ENCODE data around the gene CHAT. TPM values are rescaled to one million over a fixed set of nuclear protein-coding genes. Genes with fewer than 3 reads are reported as not detected.

Gene CHAT
- total RNA-seq, 1 donor from 2014 or later = 0.14 TPM

- intact Hi-C loops (cut with micrococcal nuclease) = no loop called here
Observed at GRCh38 chr10:49651039-49651835, 37.4 kb downstream of the CHAT start.

GRCh38 chr10:49651917-49652316, 38.1 kb downstream of the CHAT start:
- intact Hi-C loops (cut with micrococcal nuclease) = no loop called here

- intact Hi-C loops (cut with micrococcal nuclease) = no loop called here
Observed at GRCh38 chr10:49652421-49653272, 38.8 kb downstream of the CHAT start.

DNA sequence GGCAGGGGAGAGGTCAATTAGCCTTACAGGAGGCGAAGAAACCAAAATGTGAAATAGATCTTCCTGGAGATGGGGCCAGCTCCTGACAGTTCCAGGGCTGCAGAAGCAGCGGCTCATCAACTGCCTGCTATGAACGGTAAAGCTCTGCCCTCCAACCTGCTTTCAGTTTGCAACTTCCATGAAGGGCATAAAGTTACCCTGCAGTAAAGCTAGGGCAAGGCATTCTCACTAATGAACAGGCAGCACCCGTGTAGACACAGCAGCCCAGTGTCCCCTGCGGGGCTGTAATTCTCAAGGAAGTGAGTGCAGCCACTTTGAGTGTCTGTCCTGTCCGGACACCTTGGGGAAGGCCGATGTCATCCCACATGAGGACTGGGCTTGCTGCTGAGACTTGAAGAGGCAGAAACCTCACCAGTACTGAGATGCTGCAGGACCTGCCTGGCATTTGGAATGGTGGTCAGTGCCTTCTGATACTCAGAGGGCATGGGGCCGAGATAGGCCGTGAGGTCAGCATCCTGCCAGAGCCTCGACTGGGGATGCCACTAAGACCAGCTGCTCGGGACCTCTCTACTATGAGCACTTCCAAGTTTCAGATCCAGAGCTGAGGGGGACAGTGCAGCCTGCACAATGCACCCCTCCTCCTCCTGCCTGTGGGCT, 39.6 kb downstream of the CHAT start:
- intact Hi-C loops (cut with micrococcal nuclease) = no loop called here

DNA sequence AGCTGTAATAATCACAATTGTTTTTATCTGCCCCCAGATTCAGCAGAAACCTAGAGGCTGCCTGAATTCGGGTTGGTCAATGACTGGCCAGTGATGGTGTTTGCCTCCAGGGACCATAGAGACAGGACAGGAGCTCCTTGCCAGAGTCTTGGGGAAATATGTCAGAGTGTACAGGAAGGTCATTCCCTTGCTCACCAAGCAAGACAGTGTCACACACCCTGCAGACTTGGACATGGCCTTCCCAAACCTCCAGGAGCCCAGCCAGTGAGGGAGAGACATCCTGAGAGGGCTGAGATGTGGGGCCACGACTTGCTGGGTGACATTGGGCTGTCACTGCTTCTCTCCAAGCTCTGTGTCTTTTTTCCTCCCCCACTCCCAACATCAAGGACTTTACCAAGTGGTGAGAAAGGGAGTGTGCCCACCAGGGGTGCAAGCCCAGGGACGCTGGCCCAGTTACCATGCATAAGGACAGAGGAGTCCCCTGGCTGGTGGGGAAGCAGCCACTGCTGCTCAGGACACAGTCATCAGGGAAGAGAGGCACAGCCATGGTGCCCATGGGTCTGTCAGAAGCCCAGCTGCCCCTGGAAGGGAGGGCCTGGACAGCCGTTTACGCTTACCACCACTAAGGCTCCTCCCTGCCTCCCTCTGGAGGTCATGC, 40.3 kb downstream of the CHAT start:
- intact Hi-C loops (cut with micrococcal nuclease) = no loop called here

- intact Hi-C loops (cut with micrococcal nuclease) = no loop called here
Observed at GRCh38 chr10:49655099-49655498, 41.3 kb downstream of the CHAT start.

DNA sequence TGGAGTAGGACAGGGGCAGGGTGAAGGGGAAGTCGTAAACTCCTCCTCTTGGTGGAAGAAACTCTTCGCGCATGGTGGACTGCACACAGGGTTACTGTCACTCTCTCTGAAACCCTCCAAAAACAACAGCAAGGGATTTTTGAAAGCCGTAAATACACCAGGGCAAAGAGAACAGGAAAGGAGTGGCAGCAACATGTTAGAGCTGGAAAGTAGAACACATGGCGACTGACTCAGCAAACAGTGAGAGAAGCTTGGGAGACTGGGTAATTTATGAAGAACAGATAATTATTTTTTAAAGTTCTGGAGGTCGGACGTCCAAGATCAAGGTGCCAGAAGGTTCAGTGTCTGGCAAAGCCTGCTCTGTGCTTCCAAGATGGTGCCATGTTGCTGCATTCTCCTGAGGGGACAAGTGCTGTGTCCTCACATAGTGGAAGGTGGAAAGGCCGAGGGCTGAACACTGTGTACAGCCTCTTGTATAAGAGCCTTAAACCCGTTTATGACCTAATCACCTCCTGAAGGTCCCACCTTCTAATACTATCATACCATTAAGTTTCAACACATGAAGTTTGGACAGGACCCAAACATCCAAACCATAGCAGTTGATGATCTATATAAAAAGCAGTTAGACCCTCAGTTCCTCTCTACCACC, 43.1 kb downstream of the CHAT start:
- intact Hi-C loops (cut with micrococcal nuclease) = no loop called here

GRCh38 chr10:49657606-49658005, 43.8 kb downstream of the CHAT start:
- intact Hi-C loops (cut with micrococcal nuclease) = no loop called here

GRCh38 chr10:49661140-49661856, 47.5 kb downstream of the CHAT start:
- intact Hi-C loops (cut with micrococcal nuclease) = no loop called here

- intact Hi-C loops (cut with micrococcal nuclease) = no loop called here
Observed at GRCh38 chr10:49662169-49662830, 48.5 kb downstream of the CHAT start.

GRCh38 chr10:49663596-49663995, 49.8 kb downstream of the CHAT start:
- intact Hi-C loops (cut with micrococcal nuclease) = no loop called here

DNA sequence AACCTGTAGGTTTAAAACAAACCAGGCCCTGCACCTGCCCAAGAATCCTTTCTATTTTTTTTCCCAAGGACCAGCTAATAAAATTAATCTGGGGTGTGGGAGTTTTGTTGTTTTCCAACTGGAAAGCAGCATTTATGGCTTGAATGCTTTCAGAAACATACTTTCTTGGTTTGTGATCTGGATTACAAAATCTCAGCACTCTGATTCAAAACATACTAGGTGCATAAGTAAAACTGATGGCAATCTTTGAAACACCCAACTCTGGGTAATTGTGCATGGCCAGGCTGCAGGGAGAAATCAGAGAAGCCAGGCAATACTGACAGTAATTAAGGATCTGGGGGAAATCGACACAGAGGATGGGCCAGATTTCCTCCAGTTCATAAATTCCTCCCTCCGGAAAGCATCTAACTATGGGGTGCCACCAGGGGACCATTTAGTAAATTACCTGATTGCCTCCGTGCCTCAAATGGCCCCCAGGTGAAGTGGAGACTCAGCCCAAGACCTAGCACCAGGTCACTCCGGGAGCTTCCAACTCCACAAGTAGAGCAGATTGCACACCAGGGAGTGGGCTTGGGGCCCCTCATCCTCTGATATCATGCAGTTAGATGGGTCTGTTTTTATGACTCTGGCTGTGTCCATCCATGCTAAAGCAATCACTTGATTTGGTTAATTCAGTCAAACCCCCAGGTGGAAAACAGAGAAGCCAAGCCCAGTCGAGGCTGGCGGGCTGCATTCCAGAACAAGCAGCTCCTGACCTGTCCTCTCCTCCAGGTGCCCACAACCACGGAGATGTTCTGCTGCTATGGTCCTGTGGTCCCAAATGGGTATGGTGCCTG, 50.4 kb downstream of the CHAT start:
- intact Hi-C loops (cut with micrococcal nuclease) = no loop called here

DNA sequence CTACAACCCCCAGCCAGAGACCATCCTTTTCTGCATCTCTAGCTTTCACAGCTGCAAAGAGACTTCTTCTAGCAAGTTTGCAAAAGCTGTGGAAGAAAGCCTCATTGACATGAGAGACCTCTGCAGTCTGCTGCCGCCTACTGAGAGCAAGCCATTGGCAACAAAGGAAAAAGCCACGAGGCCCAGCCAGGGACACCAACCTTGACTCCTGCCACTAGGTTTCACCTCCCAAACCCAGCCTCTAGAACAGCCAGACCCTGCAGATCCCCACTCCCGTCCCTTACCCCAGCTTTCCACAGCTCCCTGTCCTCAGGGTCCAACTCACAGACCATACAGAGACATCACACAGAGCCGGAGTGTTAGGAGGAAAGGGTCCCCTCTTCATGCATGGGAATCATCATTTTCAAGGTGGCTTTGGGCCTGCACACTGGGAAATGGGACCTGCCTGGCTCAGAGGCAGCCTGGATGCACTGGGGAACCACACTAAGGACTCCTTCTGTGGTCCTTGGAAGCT, 51.1 kb downstream of the CHAT start:
- intact Hi-C loops (cut with micrococcal nuclease) = no loop called here

DNA sequence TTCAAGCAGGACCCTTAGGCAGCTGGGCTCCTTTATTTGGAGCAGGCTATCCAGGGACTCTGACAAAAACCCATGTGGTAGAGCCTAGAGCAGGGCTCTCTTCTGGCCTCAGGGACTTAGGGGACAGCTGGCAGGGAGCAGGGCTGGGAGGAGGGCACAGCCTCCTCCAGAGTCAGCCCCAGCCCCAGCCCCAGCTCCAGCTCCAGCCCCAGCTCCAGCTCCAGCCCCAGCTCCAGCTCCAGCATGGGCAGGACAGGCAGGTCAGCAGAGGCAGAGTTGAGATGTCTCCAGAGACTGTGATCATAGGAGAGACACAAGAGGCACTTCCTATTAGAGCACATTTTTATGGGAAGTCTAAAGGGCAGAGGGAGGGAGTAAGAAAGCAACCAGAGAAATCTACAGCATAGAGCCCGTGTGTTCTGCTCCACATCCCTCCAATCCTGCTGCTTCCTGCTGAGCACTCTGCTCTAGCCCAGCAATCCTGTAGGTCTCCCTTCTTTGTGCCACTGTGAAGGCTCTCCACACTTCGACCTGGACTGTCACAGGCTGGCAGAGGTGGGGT, 52.3 kb downstream of the CHAT start:
- intact Hi-C loops (cut with micrococcal nuclease) = no loop called here

DNA sequence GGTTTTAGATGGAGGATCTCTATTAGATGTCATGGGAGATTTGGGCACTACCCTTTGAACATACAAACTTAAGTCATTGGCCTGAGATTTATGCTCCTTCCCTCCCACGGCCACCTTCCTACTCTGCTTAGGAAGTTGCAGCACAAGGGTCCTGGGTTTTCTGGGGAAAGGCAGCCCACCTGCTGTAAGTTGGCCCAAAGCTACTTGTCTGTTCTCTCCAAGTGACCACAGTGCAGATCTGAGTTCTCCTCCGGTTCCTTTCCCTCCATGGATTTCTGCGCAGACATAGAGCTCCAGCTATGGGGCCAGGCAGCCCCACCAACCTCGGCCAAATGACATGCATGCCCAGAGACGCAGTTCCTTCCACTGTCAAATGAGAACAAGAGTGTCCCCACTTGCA, 52.8 kb downstream of the CHAT start:
- intact Hi-C loops (cut with micrococcal nuclease) = no loop called here

GRCh38 chr10:49667991-49668390, 54.2 kb downstream of the CHAT start:
- intact Hi-C loops (cut with micrococcal nuclease) = no loop called here

- intact Hi-C loops (cut with micrococcal nuclease) = no loop called here
Observed at GRCh38 chr10:49668684-49669083, 54.8 kb downstream of the CHAT start.

DNA sequence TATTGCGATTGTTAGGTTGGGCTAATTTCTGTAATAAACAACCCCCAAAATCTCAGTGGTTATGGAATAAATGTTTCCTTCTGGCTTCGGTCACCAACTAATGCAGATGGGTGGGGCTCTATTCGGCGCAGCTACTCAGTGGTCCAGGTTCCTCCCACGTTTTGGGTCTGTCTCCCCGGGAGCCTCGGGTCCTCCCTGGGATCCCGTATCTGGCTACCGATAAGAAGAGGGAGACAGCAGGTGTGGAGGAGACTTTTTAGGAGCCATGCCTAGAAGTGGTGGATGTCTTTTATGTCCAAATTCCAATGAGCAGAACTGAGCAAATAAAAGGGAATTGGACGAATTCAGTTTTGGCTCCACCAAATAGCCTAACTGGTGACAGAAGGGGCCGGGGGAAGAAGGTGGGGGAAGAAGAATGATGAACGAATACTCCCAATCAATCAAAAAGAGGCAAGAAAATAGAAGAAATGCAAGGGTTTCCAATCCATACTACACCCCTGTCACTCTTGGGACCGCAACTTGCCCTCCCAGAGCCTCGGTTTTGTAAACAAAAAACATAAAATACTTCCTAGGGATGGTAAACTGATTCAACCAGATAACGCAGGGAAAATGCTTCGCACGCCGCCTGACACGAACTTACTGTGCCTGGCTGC, 65.1 kb downstream of the CHAT start:
- intact Hi-C loops (cut with micrococcal nuclease) = no loop called here

Measured in T-helper 2 cell treated with Interferon-gamma antibody and Interleukin-4, amounts not matched to agents 100 ng/mL and 5 ng/mL, for 36 hours (primary cell).